COLO668 (cell line): ENCODE measurements around the gene SPAG6.

Experiments used
- DNase-seq: peaks from one replicate; lab custom pipeline; 2025; ENCODE audit not compliant: unreplicated experiment; lab: John Stamatoyannopoulos, UW

The SPAG6 gene

DNA sequence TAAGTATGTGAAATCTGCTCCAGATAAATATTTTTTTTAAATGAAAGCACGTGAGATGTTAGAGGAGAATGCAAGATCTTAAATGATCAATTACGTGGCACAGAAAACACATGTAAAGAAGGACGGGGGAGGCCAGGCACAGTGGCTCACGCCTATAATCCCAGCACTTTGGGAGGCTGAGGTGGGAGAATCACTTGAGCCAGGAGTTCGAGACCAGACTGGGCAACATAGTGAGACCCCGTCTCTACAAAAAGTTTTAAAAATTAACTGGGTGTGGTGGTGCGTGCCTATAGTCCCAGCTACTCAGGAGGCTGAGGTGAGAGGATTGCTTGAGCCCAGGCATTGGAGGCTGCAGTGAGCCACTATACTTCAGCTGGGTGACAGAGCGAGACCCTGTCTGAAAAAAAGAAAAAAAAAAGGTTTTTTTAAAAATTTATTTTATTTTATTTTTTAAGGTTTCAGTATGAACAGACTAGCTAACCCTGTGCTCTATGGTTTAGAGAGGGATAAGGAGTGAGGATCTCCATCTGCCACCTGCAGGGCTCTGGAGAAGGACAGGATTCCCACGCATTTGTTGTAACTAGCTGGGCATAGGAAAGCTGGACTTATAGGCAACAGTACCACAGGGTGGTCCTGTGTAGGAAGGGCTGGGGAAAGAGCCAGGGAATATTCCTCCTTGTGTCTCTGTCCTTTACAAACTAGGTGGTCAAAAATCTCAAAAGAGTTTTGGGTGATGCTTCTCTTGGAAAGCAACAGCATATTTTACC, 113.2 kb downstream of the SPAG6 start:
- DNase-seq: no peak

DNA sequence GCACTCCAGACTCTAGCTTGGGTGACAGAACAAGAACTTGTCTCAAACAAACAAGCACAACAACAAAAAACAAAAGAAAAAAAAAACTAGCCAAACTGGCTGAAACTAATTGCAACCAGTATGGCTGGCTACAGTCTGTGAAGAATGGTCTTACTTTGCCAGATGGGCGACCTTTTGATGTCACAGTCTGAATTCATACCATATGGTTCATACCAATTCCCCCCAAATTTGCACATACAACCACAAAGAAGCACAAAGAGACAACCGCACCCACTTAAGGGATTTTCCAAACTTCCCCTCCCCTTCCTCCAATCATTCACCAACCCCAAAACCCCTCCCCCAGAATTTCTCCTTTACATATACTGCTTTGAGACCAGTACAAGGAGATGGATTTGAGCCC, 114.2 kb downstream of the SPAG6 start:
- DNase-seq: no peak

DNA sequence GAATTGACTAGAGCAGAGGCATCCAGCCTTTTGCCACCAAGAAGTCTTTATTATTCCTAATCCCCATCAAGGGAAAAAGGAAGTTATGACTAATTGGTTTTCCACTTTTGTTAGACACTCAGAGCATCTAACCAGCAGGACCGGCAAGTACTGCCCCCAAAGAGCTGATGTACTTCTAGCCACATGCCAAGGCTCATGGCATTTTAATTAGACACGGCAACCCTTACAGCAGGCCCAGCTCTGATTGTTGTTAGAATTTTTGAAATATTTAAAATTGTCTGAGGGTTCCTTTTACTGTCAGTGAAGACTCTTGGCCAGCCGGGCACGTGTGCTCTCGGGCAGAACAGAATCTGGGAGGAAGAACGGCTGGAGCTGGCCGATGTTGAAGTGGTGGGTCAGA, 114.8 kb downstream of the SPAG6 start:
- DNase-seq: no peak

DNA sequence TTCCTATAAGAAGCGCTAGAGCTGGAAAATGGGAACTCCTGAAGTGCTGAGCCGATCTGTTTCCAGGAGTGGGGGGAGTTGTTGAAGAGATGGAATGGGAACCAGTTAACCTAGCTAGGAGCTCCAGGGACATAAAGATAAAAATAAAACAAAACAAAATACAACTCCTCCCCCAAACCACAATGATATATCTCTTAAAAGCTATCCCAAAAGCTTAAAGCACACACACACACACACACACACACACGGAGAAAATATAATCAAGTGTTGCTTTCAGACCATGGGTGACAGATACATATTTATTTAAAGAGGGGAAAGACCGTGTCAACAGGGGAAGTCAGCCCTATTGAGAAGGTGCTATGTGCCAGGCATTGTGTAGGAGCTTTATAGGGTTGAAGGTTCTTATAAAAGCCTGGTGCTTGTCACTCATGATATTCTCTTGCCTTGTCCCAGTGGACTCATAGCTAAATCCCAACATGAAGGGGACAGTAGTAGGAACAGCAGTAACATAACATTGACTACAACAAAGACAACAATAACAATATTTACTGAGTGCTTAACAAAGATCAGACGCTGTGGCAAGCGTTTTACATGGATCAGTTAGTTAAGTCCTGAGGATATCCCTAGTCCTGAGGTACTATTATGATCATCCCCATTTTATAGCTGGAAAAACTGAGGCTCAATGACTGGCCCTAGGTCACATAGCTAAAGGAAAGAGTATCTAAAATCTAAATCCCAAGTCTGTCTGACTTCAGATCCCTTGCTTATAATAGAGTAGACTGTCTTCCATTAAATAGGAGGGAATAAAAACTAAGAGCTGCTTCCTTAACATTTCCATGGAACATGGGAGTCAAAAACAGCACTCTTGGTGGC, 115.5 kb downstream of the SPAG6 start:
- DNase-seq: no peak

DNA sequence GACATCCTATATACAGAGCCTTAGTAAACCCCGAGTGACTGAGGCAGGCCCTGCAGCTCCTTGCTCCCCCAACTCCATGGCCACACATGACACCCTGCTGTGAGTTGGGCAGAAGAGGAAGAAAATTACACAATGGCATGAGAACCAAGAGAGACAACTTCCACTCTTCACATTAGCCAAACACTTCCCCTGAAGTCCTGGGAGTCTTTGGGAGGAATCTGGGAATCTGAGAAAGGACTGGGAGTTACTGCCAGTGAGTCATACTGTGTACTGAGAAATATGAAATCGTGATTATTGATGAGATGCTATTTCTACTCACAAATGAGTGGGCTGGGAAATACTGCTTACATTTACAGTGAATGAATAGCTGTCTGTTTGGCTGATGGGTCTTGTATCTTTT, 116.6 kb downstream of the SPAG6 start:
- no peak for DNase-seq

DNA sequence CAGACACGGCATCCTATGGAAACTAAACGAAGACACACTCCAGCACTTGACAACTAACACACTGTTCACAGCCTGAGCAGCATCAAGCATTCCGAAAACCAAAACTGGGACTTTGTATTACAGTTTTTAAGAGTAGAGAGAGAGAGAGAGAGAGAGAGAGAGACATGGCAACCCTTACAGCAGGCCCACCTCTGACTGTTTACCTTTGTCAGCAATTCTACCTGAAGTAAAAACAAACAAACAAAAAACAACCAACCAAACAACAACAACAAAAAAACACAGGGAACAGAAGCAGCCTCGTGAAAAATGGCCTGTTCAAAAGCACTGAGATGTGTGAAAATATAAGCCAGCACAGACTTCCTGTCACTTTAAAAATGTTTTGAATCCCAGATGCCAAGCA, 118.0 kb downstream of the SPAG6 start:
- no peak for DNase-seq

DNA sequence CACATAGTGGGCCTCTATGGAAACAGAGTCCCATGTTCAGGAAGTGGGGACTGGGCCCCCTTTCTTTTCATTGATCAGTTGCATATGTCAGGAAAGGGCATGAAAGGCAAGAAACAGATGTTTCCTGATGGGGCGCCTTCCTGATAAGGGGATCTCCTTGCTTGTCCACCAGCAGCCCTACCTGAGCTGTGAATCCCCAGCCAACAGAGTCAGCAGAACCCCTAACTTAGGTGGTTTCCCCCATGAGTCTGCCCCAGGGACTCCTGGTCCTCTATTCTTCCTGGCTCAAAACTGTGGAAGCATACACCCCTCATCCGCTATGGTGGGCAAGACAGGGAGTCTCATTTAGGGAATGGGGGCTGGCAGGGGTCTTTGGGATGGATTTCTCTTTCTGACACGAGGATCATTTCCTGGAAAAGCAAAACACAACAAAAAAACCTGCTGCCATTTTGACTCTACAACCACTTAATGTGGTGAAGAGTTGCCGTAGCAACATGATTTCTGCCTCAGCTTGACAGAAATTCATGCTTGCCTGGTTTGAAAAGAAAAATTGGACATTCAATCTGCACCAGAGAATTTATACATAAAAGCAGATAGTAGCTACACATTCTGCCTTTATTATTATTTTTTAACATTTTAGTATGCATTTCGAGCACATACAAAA, 119.8 kb downstream of the SPAG6 start:
- no peak for DNase-seq

DNA sequence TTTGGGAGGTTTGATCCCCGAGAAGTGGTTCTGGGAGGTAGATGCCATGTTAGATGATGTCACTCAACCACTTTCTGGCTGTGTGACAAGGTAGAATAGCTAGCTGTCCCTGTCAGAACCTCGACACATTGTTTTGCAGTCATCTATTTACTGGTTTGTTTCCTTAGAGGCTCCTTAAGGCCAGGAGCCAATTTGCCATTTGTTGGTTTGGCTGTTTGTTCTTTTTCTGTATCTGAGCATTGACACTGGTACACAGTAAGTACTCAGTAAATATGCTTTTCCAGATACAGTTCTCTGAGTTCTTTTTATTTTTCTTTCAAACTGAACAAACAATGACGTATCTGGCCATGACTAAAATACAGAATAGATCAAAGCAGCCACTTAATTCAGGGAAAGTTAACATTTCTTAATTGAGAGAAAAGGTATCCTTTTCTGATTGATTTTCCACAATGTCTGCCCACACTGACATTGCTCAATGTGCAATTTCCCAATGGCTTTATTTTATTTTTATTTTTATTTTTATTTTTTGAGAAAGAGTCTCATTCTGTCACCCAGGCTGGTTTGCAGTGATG, 121.6 kb downstream of the SPAG6 start:
- DNase-seq: no peak
